Measurements from ENCODE around the gene USPL1. TPM values are rescaled to one million over a fixed set of nuclear protein-coding genes. Genes with fewer than 3 reads are reported as not detected.

The USPL1 gene
- total RNA-seq, 1 donor from 2014 or later, result 33.1 TPM

DNA sequence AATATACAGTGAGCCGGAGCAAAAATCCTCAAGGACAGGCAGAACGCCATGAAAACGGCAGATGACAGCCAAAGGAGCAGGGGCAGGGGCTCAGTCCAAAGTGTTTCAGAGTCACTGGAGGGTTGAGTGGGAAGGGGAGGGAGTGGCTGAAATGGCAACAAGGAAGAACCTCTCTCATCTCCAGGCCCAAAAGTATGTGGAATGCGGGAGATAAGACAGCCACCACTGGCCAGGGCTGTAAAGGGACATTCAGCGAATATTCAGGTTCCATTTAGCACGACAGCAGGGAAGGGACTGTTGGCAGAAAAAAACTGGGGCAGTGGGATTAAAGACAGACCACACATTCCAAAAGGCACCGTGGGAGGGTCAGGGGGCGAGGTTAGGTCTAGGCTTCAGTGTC, 48.4 kb downstream of the USPL1 start:
- TF ChIP-seq CTCF (IDR thresholded peaks at IDR 0.05; ENCODE audit: insufficient read depth, low read length, poor library complexity, severe bottlenecking), result no peak
- DNase-seq (ENCODE audit: low read depth), result no peak
- H3K4me3 ChIP-seq (ENCODE audit: low read depth, low read length), result no peak overlapping the region
- H3K36me3 ChIP-seq (ENCODE audit: control insufficient read depth, insufficient read depth, low read length), result no peaks in the 10 kb centered on the region
- H3K27me3 ChIP-seq (ENCODE audit: control insufficient read depth, insufficient read depth, low read length), result no peaks in the 10 kb centered on the region

GRCh38 chr13:30667014-30667413, 49.3 kb downstream of the USPL1 start:
- H3K4me3 ChIP-seq (ENCODE audit: low read depth, low read length), result no peak overlapping the region
- H3K36me3 ChIP-seq (ENCODE audit: control insufficient read depth, insufficient read depth, low read length), result no peaks in the 10 kb centered on the region
- no peaks in the 10 kb centered on the region for H3K27me3 ChIP-seq (ENCODE audit: control insufficient read depth, insufficient read depth, low read length)
- no peak for TF ChIP-seq CTCF (IDR thresholded peaks at IDR 0.05; ENCODE audit: insufficient read depth, low read length, poor library complexity, severe bottlenecking)
- no peak for DNase-seq (ENCODE audit: low read depth)

- no peak for DNase-seq (ENCODE audit: low read depth)
- H3K36me3 ChIP-seq (ENCODE audit: control insufficient read depth, insufficient read depth, low read length), result no peaks in the 10 kb centered on the region
- no peak for TF ChIP-seq CTCF (IDR thresholded peaks at IDR 0.05; ENCODE audit: insufficient read depth, low read length, poor library complexity, severe bottlenecking)
- H3K4me3 ChIP-seq (ENCODE audit: low read depth, low read length), result no peak overlapping the region
- H3K27me3 ChIP-seq (ENCODE audit: control insufficient read depth, insufficient read depth, low read length), result no peaks in the 10 kb centered on the region
These were observed 50.6 kb downstream of the USPL1 start for GRCh38 chr13:30668312-30668711.

DNA sequence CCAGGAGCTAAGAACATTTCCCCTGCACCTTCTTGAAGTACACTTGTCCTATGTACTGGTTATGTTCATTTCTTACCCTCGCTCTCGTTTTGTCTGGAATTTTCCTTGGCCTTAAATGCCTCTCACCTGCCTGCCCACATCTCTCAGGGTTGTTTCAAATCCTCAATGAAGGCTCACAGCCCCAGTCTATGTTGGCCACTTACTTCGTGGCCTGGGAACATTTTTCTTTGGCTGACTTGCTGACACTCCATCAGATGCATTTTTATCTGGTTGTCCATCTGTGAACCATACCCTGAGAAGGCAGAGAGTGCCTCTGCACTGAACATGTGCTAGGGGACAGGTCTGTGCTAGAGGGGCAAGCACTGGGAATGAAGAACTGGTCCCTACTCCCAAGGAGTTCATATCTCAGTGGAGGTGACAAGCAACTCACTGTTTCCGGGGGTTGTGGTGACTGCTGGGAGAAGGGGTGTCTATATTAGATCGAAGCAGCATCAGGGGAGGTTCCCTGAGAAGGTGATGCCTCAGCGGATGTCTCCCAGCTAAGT, 53.6 kb downstream of the USPL1 start:
- Histone ChIP-seq H3K36me3 (ENCODE audit: control insufficient read depth, insufficient read depth, low read length) (no peaks in the 10 kb centered on the region), H3K27me3 (ENCODE audit: control insufficient read depth, insufficient read depth, low read length) (no peaks in the 10 kb centered on the region)
- TF ChIP-seq CTCF (IDR thresholded peaks at IDR 0.05; ENCODE audit: insufficient read depth, low read length, poor library complexity, severe bottlenecking), result no peak

GRCh38 chr13:30673669-30674521, 56.2 kb downstream of the USPL1 start:
- H3K27me3 ChIP-seq (ENCODE audit: control insufficient read depth, insufficient read depth, low read length), result no peaks in the 10 kb centered on the region
- peak; percentile 64 for TF ChIP-seq CTCF (IDR thresholded peaks at IDR 0.05; ENCODE audit: insufficient read depth, low read length, poor library complexity, severe bottlenecking)
- DNase-seq (ENCODE audit: low read depth), result no peak
- H3K36me3 ChIP-seq (ENCODE audit: control insufficient read depth, insufficient read depth, low read length), result no peaks in the 10 kb centered on the region
- H3K4me3 ChIP-seq (ENCODE audit: low read depth, low read length), result peak overlapping the region; percentile 34

More for the DNA sequence above, 53.6 kb downstream of the USPL1 start:
- no peak overlapping the region for H3K4me3 ChIP-seq (ENCODE audit: low read depth, low read length)
- no peak for DNase-seq (ENCODE audit: low read depth)

Measured in kidney epithelial cell (primary cell).